ENCODE data around the gene ITFG1. TPM values are rescaled to one million over a fixed set of nuclear protein-coding genes. Genes with fewer than 3 reads are reported as not detected.

The ITFG1 gene
- total and polyA plus RNA-seq, 9 of the 15 experiments (the other 6 are each of a cell fraction or from before 2014, with no cell fraction given) = 17.1 to 83.5 (median 35.8) TPM

- TF ChIP-seq ZBTB40 (IDR thresholded peaks at IDR 0.05) = 0 out of 2 replicates have a peak, but pooled peaks have one; percentile 2
- no peak for TF ChIP-seq ZBTB40 (CRISPR knock-in tag; IDR thresholded peaks at IDR 0.05)
- TF ChIP-seq MGA (IDR thresholded peaks at IDR 0.05) = 0 out of 2 replicates have a peak, but pooled peaks have one; percentile 2
- 0 out of 2 replicates have a peak, but pooled peaks have one; percentile 3 for TF ChIP-seq RFX1 (IDR thresholded peaks at IDR 0.05)
- TF ChIP-seq TEAD4 (IDR thresholded peaks at IDR 0.05; ENCODE audit: low read length) = no peak
- TF ChIP-seq TEAD4 (CRISPR knock-in tag; IDR thresholded peaks at IDR 0.05; ENCODE audit: borderline replicate concordance) = no peak
Measured at GRCh38 chr16:47142486-47142820, 318.4 kb downstream of the ITFG1 start (continued).
